Stimulated activated CD4-positive, alpha-beta T cell treated with anti-CD3 and anti-CD28 coated beads, Interleukin-1b, Interleukin-23, amount 100 ng/mL, for 48 hours (primary cell): ENCODE measurements around the gene GDAP2.
A peak's percentile ranks its signal among the peaks of the same experiment; 100 is the strongest.
"Not testable (repeated sequence)": the region's sequence is repeated elsewhere in the genome, so short reads cannot be mapped to it uniquely, and the experiment has no call there.

Source experiments
- DNase-seq: peaks from one replicate; pipeline ENCODE4 v3.0.0-alpha.2; 2020

GDAP2 gene

GRCh38 chr1:117929343-117930172 lies at the start of gene GDAP2, which contains the start of gene WDR3:
Gene GDAP2 (minus strand): TSS chr1:117929621. CDS start chr1:117920357, 9,264 bp downstream.
Gene WDR3 (plus strand): TSS chr1:117929739. CDS start chr1:117933320, 3,581 bp downstream.
- DNase-seq: peak; percentile 96

- DNase-seq: no peak
These were observed 47.0 kb upstream of the GDAP2 start for GRCh38 chr1:117976381-117976780.

GRCh38 chr1:117971777-117972176 lies 42.4 kb upstream of the GDAP2 start:
- no peak for DNase-seq

- no peak for DNase-seq
These were observed 40.8 kb upstream of the GDAP2 start for GRCh38 chr1:117970252-117970651.

GRCh38 chr1:117967881-117968280 lies 38.5 kb upstream of the GDAP2 start:
- DNase-seq: no peak

- no peak for DNase-seq
These were observed 38.1 kb upstream of the GDAP2 start for GRCh38 chr1:117967477-117967876.

- DNase-seq: no peak
These were observed 35.0 kb upstream of the GDAP2 start for GRCh38 chr1:117964290-117965038.

GRCh38 chr1:117959364-117959763 lies 29.9 kb upstream of the GDAP2 start:
- no peak for DNase-seq

- no peak for DNase-seq
These were observed 23.0 kb upstream of the GDAP2 start for GRCh38 chr1:117952386-117952785.

- no peak for DNase-seq
These were observed 12.9 kb upstream of the GDAP2 start for GRCh38 chr1:117942293-117942692.

GRCh38 chr1:117933769-117934168 lies 4.3 kb upstream of the GDAP2 start:
- no peak for DNase-seq

- no peak for DNase-seq
These were observed 3.2 kb upstream of the GDAP2 start for GRCh38 chr1:117932576-117932975.

GRCh38 chr1:117930484-117930883 lies 1.1 kb upstream of the GDAP2 start:
- no peak for DNase-seq

- DNase-seq: peak; percentile 1
These were observed 689 bp upstream of the GDAP2 start for GRCh38 chr1:117930173-117930447.

- peak; percentile 20 for DNase-seq
These were observed 509 bp downstream of the GDAP2 start for GRCh38 chr1:117928881-117929342.

GRCh38 chr1:117925981-117926380 lies 3.4 kb downstream of the GDAP2 start:
- DNase-seq: no peak

GRCh38 chr1:117922717-117923116 lies 6.7 kb downstream of the GDAP2 start:
- DNase-seq: not testable (repeated sequence)

- no peak for DNase-seq
These were observed 7.4 kb downstream of the GDAP2 start for GRCh38 chr1:117921991-117922390.

- DNase-seq: no peak
These were observed 10.0 kb downstream of the GDAP2 start for GRCh38 chr1:117919376-117919775.

GRCh38 chr1:117911051-117911450 lies 18.4 kb downstream of the GDAP2 start:
- DNase-seq: no peak

- no peak for DNase-seq
These were observed 24.4 kb downstream of the GDAP2 start for GRCh38 chr1:117905019-117905418.

- no peak for DNase-seq
These were observed 24.9 kb downstream of the GDAP2 start for GRCh38 chr1:117904485-117904884.

GRCh38 chr1:117902944-117903343 lies 26.5 kb downstream of the GDAP2 start:
- DNase-seq: no peak

GRCh38 chr1:117899801-117900200 lies 29.6 kb downstream of the GDAP2 start:
- no peak for DNase-seq
